ENCODE data around the gene LRRC4C. TPM values are rescaled to one million over a fixed set of nuclear protein-coding genes. Genes with fewer than 3 reads are reported as not detected.

The LRRC4C gene
- total RNA-seq, 1 donor: 0.27 TPM

GRCh38 chr11:41065432-41065831 is 394.0 kb downstream of the LRRC4C start:
- no peak for DNase-seq (ENCODE audit: low read depth)
- no peak overlapping the region for H3K4me3 ChIP-seq (ENCODE audit: low read depth, low read length)
- no peak for TF ChIP-seq CTCF (IDR thresholded peaks at IDR 0.05; ENCODE audit: insufficient read depth, low read length)

GRCh38 chr11:41058138-41058537 is 401.3 kb downstream of the LRRC4C start:
- DNase-seq (ENCODE audit: low read depth): no peak
- no peak overlapping the region for H3K4me3 ChIP-seq (ENCODE audit: low read depth, low read length)
- no peak for TF ChIP-seq CTCF (IDR thresholded peaks at IDR 0.05; ENCODE audit: insufficient read depth, low read length)

GRCh38 chr11:41056892-41057569 is 402.4 kb downstream of the LRRC4C start:
- no peak for TF ChIP-seq CTCF (IDR thresholded peaks at IDR 0.05; ENCODE audit: insufficient read depth, low read length)
- DNase-seq (ENCODE audit: low read depth): no peak

GRCh38 chr11:41053894-41054293 is 405.6 kb downstream of the LRRC4C start:
- no peak for TF ChIP-seq CTCF (IDR thresholded peaks at IDR 0.05; ENCODE audit: insufficient read depth, low read length)
- no peak overlapping the region for H3K4me3 ChIP-seq (ENCODE audit: low read depth, low read length)
- no peak for DNase-seq (ENCODE audit: low read depth)

More at GRCh38 chr11:41056892-41057569, 402.4 kb downstream of the LRRC4C start:
- H3K4me3 ChIP-seq (ENCODE audit: low read depth, low read length): no peak overlapping the region

- H3K4me3 ChIP-seq (ENCODE audit: low read depth, low read length): no peak overlapping the region
- DNase-seq (ENCODE audit: low read depth): no peak
- no peak for TF ChIP-seq CTCF (IDR thresholded peaks at IDR 0.05; ENCODE audit: insufficient read depth, low read length)
These were observed 407.4 kb downstream of the LRRC4C start for GRCh38 chr11:41051919-41052635.

- no peak for DNase-seq (ENCODE audit: low read depth)
- no peak overlapping the region for H3K4me3 ChIP-seq (ENCODE audit: low read depth, low read length)
- no peak for TF ChIP-seq CTCF (IDR thresholded peaks at IDR 0.05; ENCODE audit: insufficient read depth, low read length)
These were observed 408.7 kb downstream of the LRRC4C start for GRCh38 chr11:41050791-41051190.
